Left ventricle myocardium inferior (tissue), 1 donor: Measurements from ENCODE around the gene INO80. TPM values are rescaled to one million over a fixed set of nuclear protein-coding genes. Genes with fewer than 3 reads are reported as not detected.
"Not testable (repeated sequence)": the region's sequence is repeated elsewhere in the genome, so short reads cannot be mapped to it uniquely, and the experiment has no call there.

Source experiments
- DNase-seq: peaks from one replicate; pipeline ENCODE4 v3.0.0-alpha.2; 2020
- H3K27ac ChIP-seq: fragments of 200-600 bp; replicated peaks from 2 replicates; pipeline ENCODE4 v1.8.0; 2021
- H3K27me3 ChIP-seq: fragments of 200-600 bp; 2 replicates; pipeline ENCODE4 v1.8.0; 2021; ENCODE audit warnings: low read depth
- H3K36me3 ChIP-seq: fragments of 200-600 bp; 2 replicates; pipeline ENCODE4 v1.8.0; 2021
- H3K4me1 ChIP-seq: fragments of 200-600 bp; 2 replicates; pipeline ENCODE4 v1.8.0; 2021
- H3K4me3 ChIP-seq: fragments of 200-600 bp; 2 replicates; pipeline ENCODE4 v1.8.0; 2021; ENCODE audit warnings: mild to moderate bottlenecking, moderate library complexity
- H3K9me3 ChIP-seq: fragments of 200-600 bp; replicated peaks from 2 replicates; pipeline ENCODE4 v1.8.0; 2021
- intact Hi-C: fragments of 100-400 bp; cut with micrococcal nuclease; formaldehyde crosslinking; loops from one replicate; pipeline ENCODE4 v1.11.0; 2022
- total RNA-seq: library from RNA; stranded (reverse); fragmentation: NEBNext Ultra II Directional; extraction: Animal tissue kit (Norgen Biotek cat#: 25700); gene quantifications from one replicate; pipeline ENCODE4 v1.2.1, GENCODE V29; 2021
- TF ChIP-seq, protein P1 (sequence below): fragments of 200-600 bp; IDR thresholded peaks from 2 replicates; pipeline ENCODE4 v1.8.0; 2021; ENCODE audit warnings: antibody characterized with exemption, mild to moderate bottlenecking, borderline replicate concordance
- donor health status: DM: no; HTN: yes; CAD: no; lungs with severe emphysema.

The INO80 gene
- total RNA-seq, 1 donor from 2014 or later = 8.6 TPM

DNA sequence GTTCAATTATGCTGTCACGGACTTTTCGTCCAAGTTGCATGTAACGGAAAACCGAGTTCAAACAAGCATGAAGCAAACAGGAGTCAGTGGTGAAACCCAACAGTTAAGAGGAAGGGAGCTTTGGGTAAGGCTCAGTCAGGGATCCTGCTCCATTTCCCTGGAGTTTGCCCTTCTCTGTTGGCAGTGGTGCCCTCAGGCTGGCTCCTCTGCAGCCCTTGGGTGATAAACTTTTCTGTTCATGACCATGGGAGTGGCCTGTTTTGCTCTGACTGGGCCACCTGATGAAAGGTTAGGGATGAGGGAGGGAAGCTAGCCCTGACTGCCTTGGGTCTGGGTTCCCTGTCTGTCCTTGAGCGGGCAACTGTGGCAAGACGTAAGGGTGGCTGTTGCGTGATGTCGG, 146.7 kb downstream of the INO80 start:
- Histone ChIP-seq H3K9me3 (no peaks in the 10 kb centered on the region), H3K4me1 (peaks cover 17% of the 10 kb centered on the region), H3K36me3 (no peaks in the 10 kb centered on the region), H3K27ac (no peak overlapping the region), H3K4me3 (no peak overlapping the region), H3K27me3 (no peaks in the 10 kb centered on the region)
- no peak for DNase-seq
- intact Hi-C loops = no loop called here
- TF ChIP-seq, protein P1, sequence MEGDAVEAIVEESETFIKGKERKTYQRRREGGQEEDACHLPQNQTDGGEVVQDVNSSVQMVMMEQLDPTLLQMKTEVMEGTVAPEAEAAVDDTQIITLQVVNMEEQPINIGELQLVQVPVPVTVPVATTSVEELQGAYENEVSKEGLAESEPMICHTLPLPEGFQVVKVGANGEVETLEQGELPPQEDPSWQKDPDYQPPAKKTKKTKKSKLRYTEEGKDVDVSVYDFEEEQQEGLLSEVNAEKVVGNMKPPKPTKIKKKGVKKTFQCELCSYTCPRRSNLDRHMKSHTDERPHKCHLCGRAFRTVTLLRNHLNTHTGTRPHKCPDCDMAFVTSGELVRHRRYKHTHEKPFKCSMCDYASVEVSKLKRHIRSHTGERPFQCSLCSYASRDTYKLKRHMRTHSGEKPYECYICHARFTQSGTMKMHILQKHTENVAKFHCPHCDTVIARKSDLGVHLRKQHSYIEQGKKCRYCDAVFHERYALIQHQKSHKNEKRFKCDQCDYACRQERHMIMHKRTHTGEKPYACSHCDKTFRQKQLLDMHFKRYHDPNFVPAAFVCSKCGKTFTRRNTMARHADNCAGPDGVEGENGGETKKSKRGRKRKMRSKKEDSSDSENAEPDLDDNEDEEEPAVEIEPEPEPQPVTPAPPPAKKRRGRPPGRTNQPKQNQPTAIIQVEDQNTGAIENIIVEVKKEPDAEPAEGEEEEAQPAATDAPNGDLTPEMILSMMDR = no peak

DNA sequence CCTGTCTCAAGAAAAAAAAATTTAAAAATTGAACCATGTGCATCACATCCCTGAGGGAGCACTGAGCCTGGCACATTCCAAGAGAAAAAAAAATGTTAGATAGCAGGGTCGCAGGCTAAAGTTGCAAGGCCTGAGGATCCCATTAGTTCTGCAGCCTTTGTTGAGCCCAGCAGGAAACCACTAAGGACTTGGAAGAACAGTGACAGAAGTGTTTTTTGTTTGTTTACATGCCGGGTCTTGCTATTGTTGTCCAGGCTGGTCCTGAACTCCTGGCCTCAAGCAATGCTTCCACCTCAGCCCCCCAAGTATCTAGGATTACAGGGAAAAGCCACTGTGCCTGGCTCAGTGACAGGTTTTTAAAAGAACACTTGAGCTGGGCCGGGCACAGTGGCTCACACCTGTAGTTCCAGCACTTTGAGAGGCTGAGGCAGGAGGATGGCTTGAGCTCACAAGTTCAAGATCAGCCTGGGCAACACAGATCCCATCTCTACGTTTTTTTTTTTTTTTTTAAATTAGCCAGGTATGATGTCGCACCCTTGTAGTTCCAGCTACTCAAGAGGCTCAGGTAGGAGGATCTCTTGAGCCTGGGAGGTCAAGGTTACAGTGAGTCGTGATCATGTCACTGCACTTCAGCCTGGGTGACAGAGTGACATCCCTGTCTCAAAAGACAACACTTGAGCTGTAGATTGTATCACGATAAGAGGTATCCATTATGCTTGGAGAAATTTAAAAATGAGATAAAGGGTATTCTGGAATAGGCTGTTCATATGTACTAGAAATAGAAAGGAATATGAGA, 147.6 kb downstream of the INO80 start:
- no peak overlapping the region for H3K4me3 ChIP-seq
- no peak for DNase-seq
- no peaks in the 10 kb centered on the region for H3K9me3 ChIP-seq
- H3K4me1 ChIP-seq = peaks cover 17% of the 10 kb centered on the region
- TF ChIP-seq, protein P1 = no peak
- H3K27me3 ChIP-seq = no peaks in the 10 kb centered on the region
- no peaks in the 10 kb centered on the region for H3K36me3 ChIP-seq
- H3K27ac ChIP-seq = no peak overlapping the region
- intact Hi-C loops = no loop called here

DNA sequence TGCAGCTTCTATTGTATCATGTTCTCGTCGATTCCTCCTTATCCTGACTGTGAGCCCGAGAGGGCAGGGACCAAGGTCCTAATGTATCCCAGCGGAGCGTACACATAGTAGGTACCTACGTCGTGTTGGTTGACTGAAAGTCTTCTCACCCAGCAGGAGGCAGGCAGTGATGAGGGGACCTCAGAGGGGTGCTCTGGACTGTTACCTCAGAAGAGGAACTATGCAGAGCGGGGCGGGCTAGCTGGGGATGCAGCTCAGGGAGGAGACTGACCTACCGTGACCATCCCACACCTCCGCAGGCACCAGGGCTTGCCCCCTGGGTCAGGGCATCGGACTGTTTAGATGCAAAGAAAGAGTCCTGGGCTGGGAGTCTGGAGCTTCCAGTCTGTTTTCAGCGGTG, 151.4 kb downstream of the INO80 start:
- intact Hi-C loops = no loop called here
- TF ChIP-seq, protein P1 = no peak

DNA sequence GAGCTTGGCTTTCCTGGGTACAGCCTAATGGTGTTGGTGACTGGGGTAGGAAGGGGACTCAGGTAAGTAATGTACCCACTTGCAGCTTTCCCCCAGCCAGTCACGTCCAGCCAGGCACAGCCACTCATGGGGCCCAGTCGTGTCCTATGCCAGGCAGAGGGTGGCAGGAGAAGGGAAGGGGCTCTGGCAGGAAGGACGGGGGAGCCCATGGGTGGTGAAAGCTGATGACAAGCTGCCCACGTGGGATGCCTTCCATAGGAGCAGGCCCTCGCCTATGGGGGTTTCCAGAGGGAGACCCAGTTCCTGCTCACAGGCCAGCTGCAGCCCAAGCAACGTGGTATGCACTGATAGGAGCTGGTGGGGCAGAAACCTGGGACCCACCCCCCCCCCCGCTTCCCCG, 152.1 kb downstream of the INO80 start:
- Histone ChIP-seq H3K27ac (no peak overlapping the region), H3K27me3 (no peaks in the 10 kb centered on the region), H3K9me3 (no peaks in the 10 kb centered on the region), H3K4me3 (no peak overlapping the region), H3K4me1 (peaks cover 21% of the 10 kb centered on the region), H3K36me3 (no peaks in the 10 kb centered on the region)
- TF ChIP-seq, protein P1 = no peak
- no peak for DNase-seq
- intact Hi-C loops = no loop called here

More for the DNA sequence above, 151.4 kb downstream of the INO80 start:
- no peak for DNase-seq
- Histone ChIP-seq H3K27me3 (no peaks in the 10 kb centered on the region), H3K9me3 (no peaks in the 10 kb centered on the region), H3K4me3 (no peak overlapping the region), H3K4me1 (peaks cover 21% of the 10 kb centered on the region), H3K36me3 (no peaks in the 10 kb centered on the region), H3K27ac (no peak overlapping the region)

DNA sequence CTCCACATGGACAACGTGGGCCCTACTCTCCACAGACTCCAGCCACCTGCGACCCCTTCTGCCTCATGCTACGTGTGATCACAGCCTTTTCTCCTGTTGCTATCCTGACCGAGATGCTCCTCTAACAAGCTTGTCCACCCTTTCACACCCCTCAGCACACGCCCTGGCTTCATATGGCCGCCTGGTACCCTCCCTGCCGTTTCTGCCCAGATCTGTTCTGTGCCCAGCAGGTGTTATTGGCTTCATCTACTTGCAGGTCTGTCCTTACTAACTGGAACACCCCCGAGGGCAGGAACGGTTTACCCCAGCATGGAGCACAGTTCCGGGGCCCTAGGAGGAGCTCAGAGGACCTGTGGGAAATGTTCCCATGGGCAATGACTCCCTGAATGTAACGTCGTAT, 152.9 kb downstream of the INO80 start:
- Histone ChIP-seq H3K4me3 (no peak overlapping the region), H3K4me1 (peaks cover 22% of the 10 kb centered on the region), H3K36me3 (no peaks in the 10 kb centered on the region), H3K27ac (no peak overlapping the region), H3K9me3 (no peaks in the 10 kb centered on the region), H3K27me3 (no peaks in the 10 kb centered on the region)
- DNase-seq = no peak
- intact Hi-C loops = no loop called here
- TF ChIP-seq, protein P1 = no peak

DNA sequence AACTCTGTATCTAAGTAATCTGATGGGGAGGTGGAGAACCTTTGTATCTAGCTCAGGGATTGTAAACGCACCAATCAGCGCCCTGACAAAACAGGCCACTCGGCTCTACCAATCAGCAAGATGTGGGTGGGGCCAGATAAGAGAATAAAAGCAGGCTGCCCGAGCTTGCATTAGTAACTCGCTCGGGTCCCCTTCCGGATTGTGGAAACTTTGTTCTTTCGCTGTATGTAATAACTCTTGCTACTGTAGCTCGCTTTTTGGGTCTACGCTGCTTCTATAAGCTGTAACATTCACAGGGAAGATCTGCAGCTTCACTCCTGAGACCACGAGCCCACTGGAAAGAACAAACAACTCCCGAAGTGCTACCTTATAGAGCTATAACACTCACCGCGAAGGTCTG, 153.8 kb downstream of the INO80 start:
- H3K27ac ChIP-seq, H3K27me3 ChIP-seq, intact Hi-C loops, H3K9me3 ChIP-seq, DNase-seq, H3K36me3 ChIP-seq, H3K4me3 ChIP-seq: not testable (repeated sequence)
- peaks cover 30% of the 10 kb centered on the region for H3K4me1 ChIP-seq

DNA sequence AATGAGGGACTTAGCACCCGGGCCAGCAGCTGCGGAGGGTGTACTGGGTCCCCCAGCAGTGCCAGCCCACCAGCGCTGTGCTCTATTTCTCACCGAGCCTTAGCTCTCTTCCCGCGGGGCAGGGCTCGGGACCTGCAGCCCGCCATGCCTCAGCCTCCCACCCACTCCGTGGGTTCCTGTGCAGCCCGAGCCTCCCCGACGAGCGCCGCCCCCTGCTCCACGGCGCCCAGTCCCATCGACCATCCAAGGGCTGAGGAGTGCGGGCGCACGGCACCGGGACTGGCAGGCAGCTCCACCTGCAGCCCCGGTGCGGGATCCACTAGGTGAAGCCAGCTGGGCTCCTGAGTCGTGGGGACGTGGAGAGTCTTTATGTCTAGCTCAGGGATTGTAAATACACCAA, 154.3 kb downstream of the INO80 start:
- H3K9me3 ChIP-seq, H3K36me3 ChIP-seq, H3K27me3 ChIP-seq, intact Hi-C loops, H3K27ac ChIP-seq, H3K4me3 ChIP-seq, DNase-seq: not testable (repeated sequence)
- peaks cover 30% of the 10 kb centered on the region for H3K4me1 ChIP-seq
